Measurements from ENCODE around the gene TMSB4X. TPM values are rescaled to one million over a fixed set of nuclear protein-coding genes. Genes with fewer than 3 reads are reported as not detected.
"Not testable (repeated sequence)": the region's sequence is repeated elsewhere in the genome, so short reads cannot be mapped to it uniquely, and the experiment has no call there.

Gene TMSB4X
- total and polyA plus RNA-seq, 7 donors: 1,233 to 20,488 (median 1,969) TPM

DNA sequence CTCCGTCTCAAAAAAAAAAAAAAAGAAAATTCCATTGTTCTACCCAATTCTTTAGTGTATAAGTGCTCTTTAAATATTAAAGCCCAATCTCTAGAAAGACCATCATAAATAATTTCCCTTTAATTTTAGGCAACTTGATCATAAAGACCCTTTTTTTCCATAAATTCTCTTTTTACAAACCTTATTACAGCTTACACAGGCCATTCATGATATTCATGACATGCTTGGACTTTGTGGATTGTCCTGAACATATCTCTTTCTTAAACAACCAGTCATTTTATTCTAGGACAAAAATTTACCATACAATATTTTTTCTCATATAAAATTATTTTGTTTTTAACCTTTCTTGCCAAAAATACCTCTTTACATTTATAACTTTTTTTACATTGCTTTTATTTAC, 38.0 kb upstream of the TMSB4X start:
- Histone ChIP-seq H3K27me3 (no peaks in the 10 kb centered on the region), H3K27ac (no peak overlapping the region), H3K36me3 (no peaks in the 10 kb centered on the region), H3K4me1 (no peaks in the 10 kb centered on the region), H3K9me3 (no peaks in the 10 kb centered on the region), H3K4me3 (no peak overlapping the region)
- TF ChIP-seq POLR2A (IDR thresholded peaks at IDR 0.05): no peak
- no peak for TF ChIP-seq POLR2AphosphoS5 (IDR thresholded peaks at IDR 0.05)
- TF ChIP-seq EP300 (IDR thresholded peaks at IDR 0.05): no peak
- TF ChIP-seq CTCF (IDR thresholded peaks at IDR 0.05): no peak
- 82 to 94% methylated on average over 1 of the region's 1 CpG for WGBS, 2 donors
- DNase-seq: no peak
- intact Hi-C loops (cut with DNase I): no loop called here

GRCh38 chrX:12940471-12940870, 34.4 kb upstream of the TMSB4X start:
- not testable (repeated sequence) for H3K4me1 ChIP-seq, H3K27ac ChIP-seq, DNase-seq, H3K9me3 ChIP-seq, H3K4me3 ChIP-seq, H3K36me3 ChIP-seq, H3K27me3 ChIP-seq
- intact Hi-C loops (cut with DNase I): loop anchor here (10.0 kb wide), 1 partner anchor 714 kb away; the partner anchor contains the start of gene TCEANC
- WGBS, 2 donors: 93 to 95% methylated on average over 9 of the region's 9 CpGs

DNA sequence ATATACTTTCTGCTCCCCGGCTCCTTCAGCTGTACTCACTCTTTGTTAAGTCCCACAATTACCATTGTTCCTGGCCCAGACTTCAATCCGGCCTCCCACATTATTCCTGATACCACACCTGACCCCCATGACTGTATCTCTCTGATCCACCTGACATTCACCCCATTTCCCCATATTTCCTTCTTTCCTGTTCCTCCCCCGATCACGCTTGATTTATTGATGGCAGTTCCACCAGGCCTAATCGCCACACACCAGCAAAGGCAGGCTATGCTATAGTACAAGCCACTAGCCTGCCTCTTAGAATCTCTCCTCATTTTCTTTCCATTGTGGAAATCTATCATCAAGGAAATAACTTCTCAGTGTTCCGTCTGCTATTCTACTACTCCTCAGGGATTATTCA, 31.3 kb upstream of the TMSB4X start:
- not testable (repeated sequence) for DNase-seq, H3K9me3 ChIP-seq, H3K27ac ChIP-seq, H3K27me3 ChIP-seq, H3K36me3 ChIP-seq, H3K4me3 ChIP-seq, H3K4me1 ChIP-seq
- intact Hi-C loops (cut with DNase I): loop anchor here (10.0 kb wide), 1 partner anchor 711 kb away; the partner anchor contains the start of gene TCEANC
- WGBS, 2 donors: 81 to 86% methylated on average over 4 to 5 of the region's 6 CpGs

DNA sequence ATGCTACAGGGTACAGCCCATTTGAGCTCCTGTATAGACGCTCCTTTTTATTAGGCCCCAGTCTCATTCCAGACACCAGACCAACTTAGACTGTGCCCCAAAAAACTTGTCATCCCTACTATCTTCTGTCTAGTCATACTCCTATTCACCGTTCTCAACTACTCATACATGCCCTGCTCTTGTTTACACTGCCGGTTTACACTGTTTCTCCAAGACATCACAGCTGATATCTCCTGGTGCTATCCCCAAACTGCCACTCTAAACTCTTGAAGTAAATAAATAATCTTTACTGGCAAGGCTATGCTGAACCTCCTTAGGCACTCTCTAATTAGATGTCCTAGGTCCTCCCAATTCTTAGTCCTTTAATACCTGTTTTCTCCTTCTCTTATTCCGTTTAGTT, 30.5 kb upstream of the TMSB4X start:
- H3K4me3 ChIP-seq, H3K27me3 ChIP-seq, H3K27ac ChIP-seq, H3K4me1 ChIP-seq, H3K9me3 ChIP-seq, H3K36me3 ChIP-seq, DNase-seq: not testable (repeated sequence)
- 89 to 92% methylated on average over 2 to 3 of the region's 4 CpGs for WGBS, 2 donors
- intact Hi-C loops (cut with DNase I): loop anchor here (10.0 kb wide), 1 partner anchor 710 kb away; the partner anchor contains the start of gene TCEANC

DNA sequence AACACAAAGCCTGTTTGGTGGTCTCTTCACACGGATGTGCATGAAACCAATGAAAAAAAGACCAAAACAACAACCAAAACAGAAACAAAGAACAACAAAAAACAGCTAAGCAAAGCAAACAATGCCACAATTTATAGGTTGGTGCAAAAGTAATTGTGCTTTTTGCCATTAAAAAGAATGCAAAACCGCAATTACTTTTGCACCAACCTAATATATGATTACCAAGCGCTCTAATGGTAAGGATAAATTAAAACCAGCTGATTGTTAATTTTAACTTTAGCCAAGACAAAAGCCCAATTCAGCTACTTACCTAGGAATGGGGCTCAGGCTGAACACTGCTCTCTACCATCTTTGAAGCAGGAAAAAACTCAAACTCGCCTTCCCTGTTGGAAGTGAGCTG, 29.4 kb upstream of the TMSB4X start:
- no peak for DNase-seq
- intact Hi-C loops (cut with DNase I): loop anchor here (5.0 to 10.0 kb wide), 2 partner anchors 542 to 709 kb away; partner anchors contain the start of gene TCEANC

GRCh38 chrX:12946406-12946805, 28.5 kb upstream of the TMSB4X start:
- 43 to 59% methylated on average over 4 of the region's 4 CpGs for WGBS, 2 donors

More for the DNA sequence above, 29.4 kb upstream of the TMSB4X start:
- peaks cover 0 to 9% (median 2%) of the 10 kb centered on the region in 4 donors for H3K4me1 ChIP-seq
- H3K36me3 ChIP-seq: no peaks in the 10 kb centered on the region
- no peak overlapping the region for H3K4me3 ChIP-seq
- H3K9me3 ChIP-seq: no peaks in the 10 kb centered on the region
- no peak overlapping the region for H3K27ac ChIP-seq
- no peaks in the 10 kb centered on the region for H3K27me3 ChIP-seq
- TF ChIP-seq CTCF (IDR thresholded peaks at IDR 0.05) (no peak), POLR2AphosphoS5 (IDR thresholded peaks at IDR 0.05) (no peak), EP300 (IDR thresholded peaks at IDR 0.05) (no peak), POLR2A (IDR thresholded peaks at IDR 0.05) (no peak)
- 91% methylated on average over 4 of the region's 4 CpGs for WGBS, 2 donors

More at GRCh38 chrX:12946406-12946805, 28.5 kb upstream of the TMSB4X start:
- DNase-seq: no peak
- TF ChIP-seq POLR2A (IDR thresholded peaks at IDR 0.05) (no peak), EP300 (IDR thresholded peaks at IDR 0.05) (no peak)
- H3K4me3 ChIP-seq: no peak overlapping the region
- H3K4me1 ChIP-seq: peaks cover 0 to 14% (median 2%) of the 10 kb centered on the region in 4 donors
- H3K27ac ChIP-seq: no peak overlapping the region
- intact Hi-C loops (cut with DNase I): loop anchor here (5.0 to 10.0 kb wide), 2 partner anchors 541 to 708 kb away; partner anchors contain the start of gene TCEANC
- H3K36me3 ChIP-seq: no peaks in the 10 kb centered on the region
- no peaks in the 10 kb centered on the region for H3K27me3 ChIP-seq
- no peaks in the 10 kb centered on the region for H3K9me3 ChIP-seq

Data from sigmoid colon (tissue), 7 donors.